WTC11 (cell line): ENCODE data around the gene KCNIP2. TPM values are rescaled to one million over a fixed set of nuclear protein-coding genes. Genes with fewer than 3 reads are reported as not detected.

Experiments
- ATAC-seq: fragments of 200-7000 bp; cut with Tn5 transposase; 2 replicates; pipeline ENCODE4 v1.10.0; 2021; ENCODE audit warnings: mild to moderate bottlenecking, moderate library complexity
- CTCF ChIA-PET: fragments of 300-600 bp; sonication (Branson Sonifier 250); formaldehyde crosslinking; loops from one replicate; lab custom pipeline; 2021; ENCODE audit warnings: antibody characterized with exemption; lab: Charles Lee
- POLR2A ChIA-PET: fragments of 350-600 bp; sonication (Branson Sonifier 250); formaldehyde crosslinking; loops from one replicate; lab custom pipeline; 2021; ENCODE audit warnings: antibody characterized with exemption; lab: Charles Lee
- DNase-seq: peaks from one replicate; pipeline ENCODE4 v3.0.0; 2021; ENCODE audit warnings: low spot score
- H3K27ac Mint-ChIP-seq: 2 replicates; pipeline ENCODE4 v1.8.0; 2021; ENCODE audit warnings: mixed read lengths
- H3K27me3 Mint-ChIP-seq: 2 replicates; pipeline ENCODE4 v1.8.0; 2021; ENCODE audit warnings: low read depth, mild to moderate bottlenecking, moderate library complexity, mixed read lengths
- H3K36me3 Mint-ChIP-seq: 2 replicates; pipeline ENCODE4 v1.8.0; 2021; ENCODE audit warnings: mixed read lengths
- H3K4me1 Mint-ChIP-seq: 2 replicates; pipeline ENCODE4 v1.8.0; 2022; ENCODE audit warnings: mixed read lengths
- H3K4me3 Mint-ChIP-seq: 2 replicates; pipeline ENCODE4 v1.8.0; 2021; ENCODE audit warnings: mild to moderate bottlenecking, moderate library complexity, mixed read lengths
- H3K9me3 Mint-ChIP-seq: 2 replicates; pipeline ENCODE4 v1.8.0; 2021; ENCODE audit warnings: mixed read lengths
- ESRRA ChIP-seq: sonication (generic); formaldehyde crosslinking; IDR thresholded peaks from 2 replicates; pipeline ENCODE4 v1.8.1; 2022; ENCODE audit warnings: mild to moderate bottlenecking, missing genetic modification reagents, borderline replicate concordance
- ETV6 ChIP-seq: sonication (generic); formaldehyde crosslinking; IDR thresholded peaks from 2 replicates; pipeline ENCODE4 v1.8.1; 2022; ENCODE audit warnings: mild to moderate bottlenecking, missing genetic modification reagents
- GRHL2 ChIP-seq: fragments of 250-450 bp; sonication (Bioruptor Pico); IDR thresholded peaks from 2 replicates; pipeline ENCODE4 v1.8.0; 2022; ENCODE audit warnings: mild to moderate bottlenecking, moderate library complexity; ENCODE audit not compliant: insufficient replicate concordance, severe bottlenecking
- IRF2 ChIP-seq: sonication (generic); formaldehyde crosslinking; IDR thresholded peaks from 2 replicates; pipeline ENCODE4 v1.8.0; 2022; ENCODE audit warnings: low read depth, missing genetic modification reagents, borderline replicate concordance
- KAT7 ChIP-seq: sonication (generic); formaldehyde crosslinking; IDR thresholded peaks from 2 replicates; pipeline ENCODE4 v1.8.1; 2023; ENCODE audit warnings: missing genetic modification reagents, mild to moderate bottlenecking, borderline replicate concordance
- NFATC4 ChIP-seq: fragments of 250-450 bp; sonication (Bioruptor Pico); IDR thresholded peaks from 2 replicates; pipeline ENCODE4 v1.9.0; 2021; ENCODE audit warnings: mild to moderate bottlenecking
- NFE2L1 ChIP-seq: sonication (generic); formaldehyde crosslinking; IDR thresholded peaks from 2 replicates; pipeline ENCODE4 v1.8.1; 2023; ENCODE audit warnings: missing genetic modification reagents
- NFYB ChIP-seq: sonication (generic); formaldehyde crosslinking; conservative IDR thresholded peaks from 2 replicates; pipeline ENCODE4 v1.8.0; 2022; ENCODE audit warnings: low read depth, missing genetic modification reagents
- RELA ChIP-seq: sonication (generic); formaldehyde crosslinking; IDR thresholded peaks from 2 replicates; pipeline ENCODE4 v1.8.1; 2022; ENCODE audit warnings: missing genetic modification reagents, mild to moderate bottlenecking, borderline replicate concordance
- SMAD3 ChIP-seq: sonication (generic); formaldehyde crosslinking; IDR thresholded peaks from 2 replicates; pipeline ENCODE4 v1.8.0; 2022; ENCODE audit warnings: missing genetic modification reagents, mild to moderate bottlenecking, borderline replicate concordance
- TCF7 ChIP-seq: sonication (generic); formaldehyde crosslinking; IDR thresholded peaks from 2 replicates; pipeline ENCODE4 v1.8.0; 2022; ENCODE audit warnings: mild to moderate bottlenecking, low read depth, missing genetic modification reagents, moderate library complexity
- ZNF423 ChIP-seq: fragments of 250-450 bp; sonication (Bioruptor Pico); IDR thresholded peaks from 2 replicates; pipeline ENCODE4 v2.1.2; 2022; ENCODE audit warnings: mild to moderate bottlenecking, moderate library complexity
- total RNA-seq: library from RNA; stranded (reverse); gene quantifications from 3 replicates; pipeline ENCODE4 v1.2.3, GENCODE V29; 2021
- TF ChIP-seq, protein P1 (sequence below): sonication (generic); formaldehyde crosslinking; IDR thresholded peaks from 2 replicates; pipeline ENCODE4 v1.8.1; 2022; ENCODE audit warnings: low read depth, mild to moderate bottlenecking, moderate library complexity, missing genetic modification reagents, borderline replicate concordance
- TF ChIP-seq, protein P2 (sequence below): sonication (generic); formaldehyde crosslinking; IDR thresholded peaks from 2 replicates; pipeline ENCODE4 v1.8.1; 2022; ENCODE audit warnings: low read depth, missing genetic modification reagents, borderline replicate concordance
- TF ChIP-seq, protein P3 (sequence below): sonication (generic); formaldehyde crosslinking; IDR thresholded peaks from 2 replicates; pipeline ENCODE4 v1.8.1; 2023; ENCODE audit warnings: mild to moderate bottlenecking, moderate library complexity, missing genetic modification reagents
- TF ChIP-seq, protein P4 (sequence below): fragments of 250-450 bp; sonication (Bioruptor Pico); IDR thresholded peaks from 2 replicates; pipeline ENCODE4 v1.9.0; 2021; ENCODE audit warnings: mild to moderate bottlenecking, borderline replicate concordance
- TF ChIP-seq, protein P5 (sequence below): sonication (generic); formaldehyde crosslinking; IDR thresholded peaks from 2 replicates; pipeline ENCODE4 v1.8.1; 2023; ENCODE audit warnings: mild to moderate bottlenecking, missing genetic modification reagents, moderate library complexity
- TF ChIP-seq, protein P6 (sequence below): sonication (generic); formaldehyde crosslinking; IDR thresholded peaks from 2 replicates; pipeline ENCODE4 v1.8.1; 2022; ENCODE audit warnings: mild to moderate bottlenecking, moderate library complexity, missing genetic modification reagents
- TF ChIP-seq, protein P7 (sequence below): sonication (generic); formaldehyde crosslinking; IDR thresholded peaks from 2 replicates; pipeline ENCODE4 v1.8.0; 2022; ENCODE audit warnings: mild to moderate bottlenecking, missing genetic modification reagents
- TF ChIP-seq, protein P8 (sequence below): sonication (generic); formaldehyde crosslinking; conservative IDR thresholded peaks from 2 replicates; pipeline ENCODE4 v1.8.1; 2022; ENCODE audit warnings: mild to moderate bottlenecking, missing genetic modification reagents

The KCNIP2 gene
- total RNA-seq, 1 experiment from 2014 or later: 5.2 TPM

DNA sequence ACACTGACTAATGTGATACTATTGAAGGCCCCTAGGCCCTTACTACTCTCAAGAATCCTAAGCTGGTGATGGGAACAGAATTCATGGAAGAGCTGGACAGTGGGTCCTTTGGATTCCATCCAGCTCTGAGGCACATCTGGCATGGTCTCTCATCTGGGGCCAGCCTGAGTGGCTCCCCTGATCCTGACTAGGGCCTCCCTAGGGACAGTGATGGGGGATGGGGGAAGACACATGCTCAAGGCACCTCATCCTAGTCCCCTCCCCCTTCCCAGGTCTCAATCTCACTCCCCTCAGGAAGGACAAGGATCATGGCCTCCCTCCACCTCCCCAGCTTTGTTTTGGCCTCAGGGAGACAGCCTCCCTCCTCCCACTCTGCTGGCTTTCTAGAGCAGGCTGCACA, 1.8 kb downstream of the KCNIP2 start:
- H3K4me1 Mint-ChIP-seq: peaks cover 37% of the 10 kb centered on the region
- POLR2A ChIA-PET: interaction anchor here (0.5 to 2.7 kb wide), 3 partner anchors 24 to 166 kb away, joined by 3 to 34 read pairs (median 4); partner anchors contain the start of gene OGA
- TF ChIP-seq, protein P1, sequence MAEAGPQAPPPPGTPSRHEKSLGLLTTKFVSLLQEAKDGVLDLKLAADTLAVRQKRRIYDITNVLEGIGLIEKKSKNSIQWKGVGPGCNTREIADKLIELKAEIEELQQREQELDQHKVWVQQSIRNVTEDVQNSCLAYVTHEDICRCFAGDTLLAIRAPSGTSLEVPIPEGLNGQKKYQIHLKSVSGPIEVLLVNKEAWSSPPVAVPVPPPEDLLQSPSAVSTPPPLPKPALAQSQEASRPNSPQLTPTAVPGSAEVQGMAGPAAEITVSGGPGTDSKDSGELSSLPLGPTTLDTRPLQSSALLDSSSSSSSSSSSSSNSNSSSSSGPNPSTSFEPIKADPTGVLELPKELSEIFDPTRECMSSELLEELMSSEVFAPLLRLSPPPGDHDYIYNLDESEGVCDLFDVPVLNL (CRISPR knock-in tag): no peak
- TF ChIP-seq NFE2L1 (CRISPR knock-in tag): no peak
- no peak for TF ChIP-seq KAT7 (CRISPR knock-in tag)
- TF ChIP-seq, protein P2, sequence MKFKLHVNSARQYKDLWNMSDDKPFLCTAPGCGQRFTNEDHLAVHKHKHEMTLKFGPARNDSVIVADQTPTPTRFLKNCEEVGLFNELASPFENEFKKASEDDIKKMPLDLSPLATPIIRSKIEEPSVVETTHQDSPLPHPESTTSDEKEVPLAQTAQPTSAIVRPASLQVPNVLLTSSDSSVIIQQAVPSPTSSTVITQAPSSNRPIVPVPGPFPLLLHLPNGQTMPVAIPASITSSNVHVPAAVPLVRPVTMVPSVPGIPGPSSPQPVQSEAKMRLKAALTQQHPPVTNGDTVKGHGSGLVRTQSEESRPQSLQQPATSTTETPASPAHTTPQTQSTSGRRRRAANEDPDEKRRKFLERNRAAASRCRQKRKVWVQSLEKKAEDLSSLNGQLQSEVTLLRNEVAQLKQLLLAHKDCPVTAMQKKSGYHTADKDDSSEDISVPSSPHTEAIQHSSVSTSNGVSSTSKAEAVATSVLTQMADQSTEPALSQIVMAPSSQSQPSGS (CRISPR knock-in tag): no peak
- TF ChIP-seq, protein P3, sequence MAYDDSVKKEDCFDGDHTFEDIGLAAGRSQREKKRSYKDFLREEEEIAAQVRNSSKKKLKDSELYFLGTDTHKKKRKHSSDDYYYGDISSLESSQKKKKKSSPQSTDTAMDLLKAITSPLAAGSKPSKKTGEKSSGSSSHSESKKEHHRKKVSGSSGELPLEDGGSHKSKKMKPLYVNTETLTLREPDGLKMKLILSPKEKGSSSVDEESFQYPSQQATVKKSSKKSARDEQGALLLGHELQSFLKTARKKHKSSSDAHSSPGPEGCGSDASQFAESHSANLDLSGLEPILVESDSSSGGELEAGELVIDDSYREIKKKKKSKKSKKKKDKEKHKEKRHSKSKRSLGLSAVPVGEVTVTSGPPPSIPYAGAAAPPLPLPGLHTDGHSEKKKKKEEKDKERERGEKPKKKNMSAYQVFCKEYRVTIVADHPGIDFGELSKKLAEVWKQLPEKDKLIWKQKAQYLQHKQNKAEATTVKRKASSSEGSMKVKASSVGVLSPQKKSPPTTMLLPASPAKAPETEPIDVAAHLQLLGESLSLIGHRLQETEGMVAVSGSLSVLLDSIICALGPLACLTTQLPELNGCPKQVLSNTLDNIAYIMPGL (CRISPR knock-in tag): no peak
- TF ChIP-seq, protein P4, sequence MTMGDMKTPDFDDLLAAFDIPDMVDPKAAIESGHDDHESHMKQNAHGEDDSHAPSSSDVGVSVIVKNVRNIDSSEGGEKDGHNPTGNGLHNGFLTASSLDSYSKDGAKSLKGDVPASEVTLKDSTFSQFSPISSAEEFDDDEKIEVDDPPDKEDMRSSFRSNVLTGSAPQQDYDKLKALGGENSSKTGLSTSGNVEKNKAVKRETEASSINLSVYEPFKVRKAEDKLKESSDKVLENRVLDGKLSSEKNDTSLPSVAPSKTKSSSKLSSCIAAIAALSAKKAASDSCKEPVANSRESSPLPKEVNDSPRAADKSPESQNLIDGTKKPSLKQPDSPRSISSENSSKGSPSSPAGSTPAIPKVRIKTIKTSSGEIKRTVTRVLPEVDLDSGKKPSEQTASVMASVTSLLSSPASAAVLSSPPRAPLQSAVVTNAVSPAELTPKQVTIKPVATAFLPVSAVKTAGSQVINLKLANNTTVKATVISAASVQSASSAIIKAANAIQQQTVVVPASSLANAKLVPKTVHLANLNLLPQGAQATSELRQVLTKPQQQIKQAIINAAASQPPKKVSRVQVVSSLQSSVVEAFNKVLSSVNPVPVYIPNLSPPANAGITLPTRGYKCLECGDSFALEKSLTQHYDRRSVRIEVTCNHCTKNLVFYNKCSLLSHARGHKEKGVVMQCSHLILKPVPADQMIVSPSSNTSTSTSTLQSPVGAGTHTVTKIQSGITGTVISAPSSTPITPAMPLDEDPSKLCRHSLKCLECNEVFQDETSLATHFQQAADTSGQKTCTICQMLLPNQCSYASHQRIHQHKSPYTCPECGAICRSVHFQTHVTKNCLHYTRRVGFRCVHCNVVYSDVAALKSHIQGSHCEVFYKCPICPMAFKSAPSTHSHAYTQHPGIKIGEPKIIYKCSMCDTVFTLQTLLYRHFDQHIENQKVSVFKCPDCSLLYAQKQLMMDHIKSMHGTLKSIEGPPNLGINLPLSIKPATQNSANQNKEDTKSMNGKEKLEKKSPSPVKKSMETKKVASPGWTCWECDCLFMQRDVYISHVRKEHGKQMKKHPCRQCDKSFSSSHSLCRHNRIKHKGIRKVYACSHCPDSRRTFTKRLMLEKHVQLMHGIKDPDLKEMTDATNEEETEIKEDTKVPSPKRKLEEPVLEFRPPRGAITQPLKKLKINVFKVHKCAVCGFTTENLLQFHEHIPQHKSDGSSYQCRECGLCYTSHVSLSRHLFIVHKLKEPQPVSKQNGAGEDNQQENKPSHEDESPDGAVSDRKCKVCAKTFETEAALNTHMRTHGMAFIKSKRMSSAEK (CRISPR knock-in tag): no peak
- no peak for TF ChIP-seq IRF2 (CRISPR knock-in tag)
- TF ChIP-seq ZNF423: no peak
- TF ChIP-seq ESRRA (CRISPR knock-in tag): no peak
- TF ChIP-seq GRHL2 (CRISPR knock-in tag): no peak
- TF ChIP-seq, protein P5, sequence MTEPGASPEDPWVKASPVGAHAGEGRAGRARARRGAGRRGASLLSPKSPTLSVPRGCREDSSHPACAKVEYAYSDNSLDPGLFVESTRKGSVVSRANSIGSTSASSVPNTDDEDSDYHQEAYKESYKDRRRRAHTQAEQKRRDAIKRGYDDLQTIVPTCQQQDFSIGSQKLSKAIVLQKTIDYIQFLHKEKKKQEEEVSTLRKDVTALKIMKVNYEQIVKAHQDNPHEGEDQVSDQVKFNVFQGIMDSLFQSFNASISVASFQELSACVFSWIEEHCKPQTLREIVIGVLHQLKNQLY: no peak
- no peak for TF ChIP-seq SMAD3 (CRISPR knock-in tag)
- TF ChIP-seq, all 79 proteins: peak for 0

DNA sequence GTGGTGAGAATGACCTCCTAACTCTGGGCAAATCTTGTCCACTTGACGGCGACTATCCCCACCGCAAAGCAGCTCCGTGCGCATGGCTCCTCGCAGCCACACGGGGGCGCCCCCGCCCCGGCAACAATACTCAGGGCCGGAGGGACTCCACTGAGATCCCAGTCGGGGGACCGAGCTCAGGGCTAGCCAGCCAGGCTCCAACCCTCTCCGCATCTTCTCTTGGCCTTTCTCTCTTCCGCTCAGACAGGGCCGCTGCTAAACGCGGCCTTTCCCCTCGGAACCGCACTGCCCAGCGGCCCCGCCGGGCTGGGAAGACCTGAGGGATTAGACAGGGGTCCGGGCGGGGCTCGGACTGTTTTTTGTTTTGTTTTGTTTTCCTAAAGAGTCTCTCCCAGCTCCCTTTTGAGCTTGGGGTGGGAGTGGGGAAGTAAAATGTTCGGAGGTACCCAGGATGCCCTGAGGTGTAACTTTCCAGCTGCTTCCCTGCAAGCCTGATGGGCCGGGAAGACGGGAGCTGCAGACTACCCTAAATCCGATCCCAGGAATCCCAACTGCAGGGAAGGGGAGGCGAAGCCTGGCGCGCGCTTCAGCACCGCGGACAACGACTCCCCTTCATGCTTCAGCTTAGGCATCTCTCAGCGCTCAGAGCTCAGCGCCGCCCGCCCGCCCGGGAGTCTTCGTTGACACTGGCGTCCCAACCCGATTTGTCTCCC, 2.7 kb downstream of the KCNIP2 start:
- Mint-ChIP-seq H3K4me3 (peak overlapping the region; percentile 91), H3K9me3 (no peaks in the 10 kb centered on the region), H3K36me3 (no peaks in the 10 kb centered on the region), H3K27ac (peak overlapping the region; percentile 79; the same call in 1 of the 2 replicates), H3K4me1 (peaks cover 38% of the 10 kb centered on the region), H3K27me3 (peaks cover 25% of the 10 kb centered on the region)
- ATAC-seq: peak; percentile 54
- ChIA-PET CTCF (interaction anchor here (0.5 to 5.5 kb wide), 101 partner anchors 9 to 880 kb away, joined by 3 to 304 read pairs (median 5); partner anchors contain the start of genes ARMH3, DPCD, GBF1 and HPS6), POLR2A (interaction anchor here (0.5 to 2.7 kb wide), 12 partner anchors 9 to 1372 kb away, joined by 3 to 34 read pairs (median 3); partner anchors contain the start of gene OGA)
- peak; percentile 94 for DNase-seq
- TF ChIP-seq, protein P6, sequence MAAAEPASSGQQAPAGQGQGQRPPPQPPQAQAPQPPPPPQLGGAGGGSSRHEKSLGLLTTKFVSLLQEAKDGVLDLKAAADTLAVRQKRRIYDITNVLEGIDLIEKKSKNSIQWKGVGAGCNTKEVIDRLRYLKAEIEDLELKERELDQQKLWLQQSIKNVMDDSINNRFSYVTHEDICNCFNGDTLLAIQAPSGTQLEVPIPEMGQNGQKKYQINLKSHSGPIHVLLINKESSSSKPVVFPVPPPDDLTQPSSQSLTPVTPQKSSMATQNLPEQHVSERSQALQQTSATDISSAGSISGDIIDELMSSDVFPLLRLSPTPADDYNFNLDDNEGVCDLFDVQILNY (CRISPR knock-in tag): no peak
- TF ChIP-seq NFYB (CRISPR knock-in tag): no peak
- TF ChIP-seq, protein P7, sequence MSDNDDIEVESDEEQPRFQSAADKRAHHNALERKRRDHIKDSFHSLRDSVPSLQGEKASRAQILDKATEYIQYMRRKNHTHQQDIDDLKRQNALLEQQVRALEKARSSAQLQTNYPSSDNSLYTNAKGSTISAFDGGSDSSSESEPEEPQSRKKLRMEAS (CRISPR knock-in tag): peak; percentile 20; the same call in 1 of the 2 replicates
- TF ChIP-seq NFATC4 (CRISPR knock-in tag): no peak
- peak; percentile 82 for TF ChIP-seq RELA (CRISPR knock-in tag)
- TF ChIP-seq TCF7 (CRISPR knock-in tag): no peak
- TF ChIP-seq, protein P8, sequence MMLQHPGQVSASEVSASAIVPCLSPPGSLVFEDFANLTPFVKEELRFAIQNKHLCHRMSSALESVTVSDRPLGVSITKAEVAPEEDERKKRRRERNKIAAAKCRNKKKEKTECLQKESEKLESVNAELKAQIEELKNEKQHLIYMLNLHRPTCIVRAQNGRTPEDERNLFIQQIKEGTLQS (CRISPR knock-in tag): no peak
- TF ChIP-seq ETV6 (CRISPR knock-in tag): peak; percentile 86

More for the DNA sequence above, 1.8 kb downstream of the KCNIP2 start:
- Mint-ChIP-seq H3K27me3 (peaks cover 25% of the 10 kb centered on the region), H3K9me3 (no peaks in the 10 kb centered on the region), H3K36me3 (no peaks in the 10 kb centered on the region), H3K27ac (no peak overlapping the region), H3K4me3 (peak overlapping the region; percentile 91; the same call in 1 of the 2 replicates)
- no peak for ATAC-seq
- DNase-seq: no peak
- CTCF ChIA-PET: interaction anchor here (0.7 to 5.5 kb wide), 51 partner anchors 8 to 879 kb away, joined by 3 to 304 read pairs (median 8); partner anchors contain the start of genes ARMH3, HPS6, NOLC1 and NPM3
